ENCODE measurements around the gene TMEM256. TPM values are rescaled to one million over a fixed set of nuclear protein-coding genes. Genes with fewer than 3 reads are reported as not detected.

The TMEM256 gene
- 46.6 TPM for polyA plus RNA-seq (2013, experiment 1 of 2; ENCODE audit: insufficient read length)
- 35.9 TPM for polyA plus RNA-seq (2013, experiment 2 of 2; ENCODE audit: insufficient read length)

- DNase-seq, result peak; percentile 100
Observed at GRCh38 chr17:7403977-7404736, at the start of gene TMEM256. Gene TMEM256 (minus strand): TSS chr17:7404097. CDS start chr17:7404084, 13 bp downstream.

- no peak for DNase-seq
Observed at GRCh38 chr17:7448461-7448860, 44.6 kb upstream of the TMEM256 start.

GRCh38 chr17:7445619-7445968 is 41.7 kb upstream of the TMEM256 start:
- DNase-seq, result no peak

- peak; percentile 32 for DNase-seq
Observed at GRCh38 chr17:7444682-7445618, 41.1 kb upstream of the TMEM256 start, which contains the start of gene CHRNB1. Gene CHRNB1 (plus strand): TSS chr17:7445061. CDS start chr17:7445128, 67 bp downstream.

GRCh38 chr17:7443499-7444485 is 39.9 kb upstream of the TMEM256 start:
- peak; percentile 82 for DNase-seq

- no peak for DNase-seq
Observed at GRCh38 chr17:7442142-7442541, 38.2 kb upstream of the TMEM256 start.

GRCh38 chr17:7441266-7441665 is 37.4 kb upstream of the TMEM256 start:
- DNase-seq, result no peak

GRCh38 chr17:7440834-7441195 is 36.9 kb upstream of the TMEM256 start:
- no peak for DNase-seq

- DNase-seq, result peak; percentile 28
Observed at GRCh38 chr17:7440113-7440833, 36.4 kb upstream of the TMEM256 start.

- DNase-seq, result no peak
Observed at GRCh38 chr17:7439462-7440112, 35.7 kb upstream of the TMEM256 start, which contains the start of gene FGF11. Gene FGF11 (plus strand): TSS chr17:7439512. CDS start chr17:7439621, 109 bp downstream.

GRCh38 chr17:7438656-7439460 is 35.0 kb upstream of the TMEM256 start:
- no peak for DNase-seq

GRCh38 chr17:7437950-7438614 is 34.2 kb upstream of the TMEM256 start:
- DNase-seq, result peak; percentile 34

GRCh38 chr17:7437369-7437863 is 33.5 kb upstream of the TMEM256 start:
- DNase-seq, result no peak

GRCh38 chr17:7436556-7437368 is 32.9 kb upstream of the TMEM256 start:
- DNase-seq, result peak; percentile 78

GRCh38 chr17:7435676-7436555 is 32.0 kb upstream of the TMEM256 start:
- DNase-seq, result no peak

GRCh38 chr17:7432296-7432695 is 28.4 kb upstream of the TMEM256 start:
- no peak for DNase-seq

GRCh38 chr17:7431231-7431630 is 27.3 kb upstream of the TMEM256 start:
- DNase-seq, result peak; percentile 24

Measured in fibroblast of skin of back (primary cell).